ENCODE data around the gene RHOB.

The RHOB gene

GRCh38 chr2:20440001-20440560 is 6.8 kb upstream of the RHOB start:
- Histone ChIP-seq H3K27ac (no peak overlapping the region), H3K9me3 (ENCODE audit: severe bottlenecking) (no peaks in the 10 kb centered on the region), H3K36me3 (no peaks in the 10 kb centered on the region), H3K27me3 (ENCODE audit: insufficient read depth, low read depth, severe bottlenecking) (no peaks in the 10 kb centered on the region), H3K4me3 (ENCODE audit: low read depth, low read length) (no peak overlapping the region)
- no peak for TF ChIP-seq CTCF (IDR thresholded peaks at IDR 0.05; ENCODE audit: low read depth, low read length)
- peak; percentile 4 for DNase-seq

- TF ChIP-seq CTCF (IDR thresholded peaks at IDR 0.05; ENCODE audit: low read depth, low read length): no peak
- H3K27ac ChIP-seq: no peak overlapping the region
- no peaks in the 10 kb centered on the region for H3K9me3 ChIP-seq (ENCODE audit: severe bottlenecking)
- H3K4me3 ChIP-seq (ENCODE audit: low read depth, low read length): no peak overlapping the region
- no peaks in the 10 kb centered on the region for H3K27me3 ChIP-seq (ENCODE audit: insufficient read depth, low read depth, severe bottlenecking)
- peak; percentile 30 for DNase-seq
- H3K36me3 ChIP-seq: peaks cover 14% of the 10 kb centered on the region
Observed at GRCh38 chr2:20443276-20443920, 3.5 kb upstream of the RHOB start.

GRCh38 chr2:20444101-20444992 is 2.5 kb upstream of the RHOB start:
- no peak for TF ChIP-seq CTCF (IDR thresholded peaks at IDR 0.05; ENCODE audit: low read depth, low read length)
- Histone ChIP-seq H3K27ac (peak overlapping the region; percentile 26), H3K36me3 (peaks cover 24% of the 10 kb centered on the region), H3K9me3 (ENCODE audit: severe bottlenecking) (no peaks in the 10 kb centered on the region), H3K27me3 (ENCODE audit: insufficient read depth, low read depth, severe bottlenecking) (no peaks in the 10 kb centered on the region), H3K4me3 (ENCODE audit: low read depth, low read length) (no peak overlapping the region)
- peak; percentile 38 for DNase-seq

GRCh38 chr2:20444993-20445910 is 1.6 kb upstream of the RHOB start:
- peaks cover 28% of the 10 kb centered on the region for H3K36me3 ChIP-seq
- no peaks in the 10 kb centered on the region for H3K27me3 ChIP-seq (ENCODE audit: insufficient read depth, low read depth, severe bottlenecking)
- H3K27ac ChIP-seq: peak overlapping the region; percentile 26
- H3K9me3 ChIP-seq (ENCODE audit: severe bottlenecking): no peaks in the 10 kb centered on the region
- H3K4me3 ChIP-seq (ENCODE audit: low read depth, low read length): no peak overlapping the region
- DNase-seq: peak; percentile 20
- no peak for TF ChIP-seq CTCF (IDR thresholded peaks at IDR 0.05; ENCODE audit: low read depth, low read length)

GRCh38 chr2:20446255-20446916 is 488 bp upstream of the RHOB start:
- Histone ChIP-seq H3K4me3 (ENCODE audit: low read depth, low read length) (peak overlapping the region; percentile 94), H3K27me3 (ENCODE audit: insufficient read depth, low read depth, severe bottlenecking) (no peaks in the 10 kb centered on the region), H3K36me3 (peaks cover 28% of the 10 kb centered on the region), H3K27ac (peak overlapping the region; percentile 97), H3K9me3 (ENCODE audit: severe bottlenecking) (no peaks in the 10 kb centered on the region)
- no peak for TF ChIP-seq CTCF (IDR thresholded peaks at IDR 0.05; ENCODE audit: low read depth, low read length)
- DNase-seq: peak; percentile 89

Data from WERI-Rb-1 (cell line).